HEK293 (cell line): ENCODE measurements around the gene AJM1.

ENCODE experiments used
- CTCF ChIP-seq: fragments of 450-650 bp; formaldehyde crosslinking; IDR thresholded peaks from 2 replicates; pipeline ENCODE4 v1.5.1; 2016; ENCODE audit warnings: missing biosample characterization, missing genetic modification characterization
- KLF10 ChIP-seq: fragments of 450-650 bp; IDR thresholded peaks from 2 replicates; pipeline ENCODE4 v1.5.1; 2018; ENCODE audit warnings: missing biosample characterization, mild to moderate bottlenecking, missing genetic modification characterization
- REST ChIP-seq: fragments of 450-650 bp; formaldehyde crosslinking; IDR thresholded peaks from 2 replicates; pipeline ENCODE4 v1.5.1; 2016; ENCODE audit warnings: missing biosample characterization, missing genetic modification characterization
- WT1 ChIP-seq: fragments of 450-650 bp; formaldehyde crosslinking; IDR thresholded peaks from 2 replicates; pipeline ENCODE4 v1.5.1; 2016; ENCODE audit warnings: missing biosample characterization, missing genetic modification characterization
- ZFP37 ChIP-seq: fragments of 450-650 bp; formaldehyde crosslinking; IDR thresholded peaks from 2 replicates; pipeline ENCODE4 v1.5.1; 2016; ENCODE audit warnings: missing biosample characterization, missing genetic modification characterization
- ZFP69B ChIP-seq: fragments of 450-650 bp; formaldehyde crosslinking; IDR thresholded peaks from 2 replicates; pipeline ENCODE4 v1.5.1; 2016; ENCODE audit warnings: missing biosample characterization, missing genetic modification characterization
- ZNF366 ChIP-seq: fragments of 450-650 bp; formaldehyde crosslinking; conservative IDR thresholded peaks from 2 replicates; pipeline ENCODE4 v1.5.1; 2016; ENCODE audit warnings: missing biosample characterization, missing genetic modification characterization
- ZNF433 ChIP-seq: fragments of 450-650 bp; formaldehyde crosslinking; IDR thresholded peaks from 2 replicates; pipeline ENCODE4 v1.5.1; 2016; ENCODE audit warnings: missing biosample characterization, missing genetic modification characterization, low read depth
- ZNF544 ChIP-seq: fragments of 450-650 bp; formaldehyde crosslinking; IDR thresholded peaks from 2 replicates; pipeline ENCODE4 v1.5.0; 2017; ENCODE audit warnings: missing biosample characterization, missing genetic modification characterization
- ZNF560 ChIP-seq: fragments of 450-650 bp; formaldehyde crosslinking; IDR thresholded peaks from 2 replicates; pipeline ENCODE4 v1.5.1; 2017; ENCODE audit warnings: missing biosample characterization, missing genetic modification characterization, borderline replicate concordance
- ZNF561 ChIP-seq: fragments of 450-650 bp; IDR thresholded peaks from 2 replicates; pipeline ENCODE4 v1.5.1; 2018; ENCODE audit warnings: missing biosample characterization, missing genetic modification characterization, borderline replicate concordance
- ZNF600 ChIP-seq: fragments of 450-650 bp; formaldehyde crosslinking; IDR thresholded peaks from 2 replicates; pipeline ENCODE4 v1.5.1; 2016; ENCODE audit warnings: missing biosample characterization, missing genetic modification characterization
- ZNF621 ChIP-seq: fragments of 450-650 bp; formaldehyde crosslinking; IDR thresholded peaks from 2 replicates; pipeline ENCODE4 v1.5.1; 2017; ENCODE audit warnings: missing biosample characterization, missing genetic modification characterization
- ZNF654 ChIP-seq: fragments of 450-650 bp; formaldehyde crosslinking; IDR thresholded peaks from 2 replicates; pipeline ENCODE4 v1.5.1; 2016; ENCODE audit warnings: low read depth, missing biosample characterization, missing genetic modification characterization
- ZNF658 ChIP-seq: fragments of 450-650 bp; formaldehyde crosslinking; IDR thresholded peaks from 2 replicates; pipeline ENCODE4; 2016; ENCODE audit warnings: missing biosample characterization, missing genetic modification characterization
- ZNF660 ChIP-seq: fragments of 450-650 bp; IDR thresholded peaks from 2 replicates; pipeline ENCODE4 v1.5.1; 2018; ENCODE audit warnings: missing biosample characterization, mild to moderate bottlenecking, missing genetic modification characterization
- ZNF692 ChIP-seq: fragments of 450-650 bp; formaldehyde crosslinking; IDR thresholded peaks from 2 replicates; pipeline ENCODE4 v1.5.1; 2016; ENCODE audit warnings: missing biosample characterization, missing genetic modification characterization
- ZNF704 ChIP-seq: fragments of 450-650 bp; formaldehyde crosslinking; IDR thresholded peaks from 2 replicates; pipeline ENCODE4 v1.5.1; 2016; ENCODE audit warnings: missing biosample characterization, missing genetic modification characterization
- ZNF776 ChIP-seq: fragments of 450-650 bp; formaldehyde crosslinking; IDR thresholded peaks from 2 replicates; pipeline ENCODE4 v1.5.0; 2017; ENCODE audit warnings: missing biosample characterization, missing genetic modification characterization, borderline replicate concordance
- ZNF792 ChIP-seq: fragments of 450-650 bp; formaldehyde crosslinking; IDR thresholded peaks from 2 replicates; pipeline ENCODE4 v1.5.1; 2016; ENCODE audit warnings: missing biosample characterization, missing genetic modification characterization
- TF ChIP-seq, protein P1 (sequence below): fragments of 450-650 bp; IDR thresholded peaks from 2 replicates; pipeline ENCODE4 v1.5.1; 2018; ENCODE audit warnings: missing biosample characterization, missing genetic modification characterization
- TF ChIP-seq, protein P2 (sequence below): fragments of 450-650 bp; formaldehyde crosslinking; IDR thresholded peaks from 2 replicates; pipeline ENCODE4 v1.5.1; 2017; ENCODE audit warnings: missing biosample characterization, missing genetic modification characterization
- TF ChIP-seq, protein P3 (sequence below): fragments of 450-650 bp; formaldehyde crosslinking; IDR thresholded peaks from 2 replicates; pipeline ENCODE4 v1.5.1; 2017; ENCODE audit warnings: missing biosample characterization, missing genetic modification characterization
- TF ChIP-seq, protein P4 (sequence below): fragments of 450-650 bp; formaldehyde crosslinking; IDR thresholded peaks from 2 replicates; pipeline ENCODE4 v1.5.1; 2017; ENCODE audit warnings: missing biosample characterization, missing genetic modification characterization

Gene AJM1

GRCh38 chr9:136847088-136847825 lies 5.0 kb downstream of the AJM1 start (continued):
- TF ChIP-seq, protein P1, sequence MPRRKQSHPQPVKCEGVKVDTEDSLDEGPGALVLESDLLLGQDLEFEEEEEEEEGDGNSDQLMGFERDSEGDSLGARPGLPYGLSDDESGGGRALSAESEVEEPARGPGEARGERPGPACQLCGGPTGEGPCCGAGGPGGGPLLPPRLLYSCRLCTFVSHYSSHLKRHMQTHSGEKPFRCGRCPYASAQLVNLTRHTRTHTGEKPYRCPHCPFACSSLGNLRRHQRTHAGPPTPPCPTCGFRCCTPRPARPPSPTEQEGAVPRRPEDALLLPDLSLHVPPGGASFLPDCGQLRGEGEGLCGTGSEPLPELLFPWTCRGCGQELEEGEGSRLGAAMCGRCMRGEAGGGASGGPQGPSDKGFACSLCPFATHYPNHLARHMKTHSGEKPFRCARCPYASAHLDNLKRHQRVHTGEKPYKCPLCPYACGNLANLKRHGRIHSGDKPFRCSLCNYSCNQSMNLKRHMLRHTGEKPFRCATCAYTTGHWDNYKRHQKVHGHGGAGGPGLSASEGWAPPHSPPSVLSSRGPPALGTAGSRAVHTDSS (tag by site-specific recombination) = 0 out of 2 replicates have a peak, but pooled peaks have one; percentile 16
- TF ChIP-seq ZNF433 (tag by site-specific recombination) (no peak), KLF10 (tag by site-specific recombination) (no peak; the same call in 1 of the 2 replicates), ZNF692 (peak; percentile 71), WT1 (tag by site-specific recombination) (no peak), ZNF776 (tag by site-specific recombination) (no peak), ZNF544 (tag by site-specific recombination) (no peak), ZNF658 (tag by site-specific recombination) (no peak), ZNF366 (peak; percentile 15; the same call in 1 of the 2 replicates), ZNF621 (tag by site-specific recombination) (no peak), ZNF660 (tag by site-specific recombination) (no peak), ZFP37 (no peak), ZFP69B (tag by site-specific recombination) (peak; percentile 24; the same call in 1 of the 2 replicates), ZNF654 (tag by site-specific recombination) (no peak), ZNF600 (no peak), CTCF (tag by site-specific recombination) (no peak), ZNF560 (tag by site-specific recombination) (peak; percentile 100), ZNF792 (tag by site-specific recombination) (no peak), ZNF561 (no peak), REST (no peak), ZNF704 (tag by site-specific recombination) (no peak)
- TF ChIP-seq, protein P2, sequence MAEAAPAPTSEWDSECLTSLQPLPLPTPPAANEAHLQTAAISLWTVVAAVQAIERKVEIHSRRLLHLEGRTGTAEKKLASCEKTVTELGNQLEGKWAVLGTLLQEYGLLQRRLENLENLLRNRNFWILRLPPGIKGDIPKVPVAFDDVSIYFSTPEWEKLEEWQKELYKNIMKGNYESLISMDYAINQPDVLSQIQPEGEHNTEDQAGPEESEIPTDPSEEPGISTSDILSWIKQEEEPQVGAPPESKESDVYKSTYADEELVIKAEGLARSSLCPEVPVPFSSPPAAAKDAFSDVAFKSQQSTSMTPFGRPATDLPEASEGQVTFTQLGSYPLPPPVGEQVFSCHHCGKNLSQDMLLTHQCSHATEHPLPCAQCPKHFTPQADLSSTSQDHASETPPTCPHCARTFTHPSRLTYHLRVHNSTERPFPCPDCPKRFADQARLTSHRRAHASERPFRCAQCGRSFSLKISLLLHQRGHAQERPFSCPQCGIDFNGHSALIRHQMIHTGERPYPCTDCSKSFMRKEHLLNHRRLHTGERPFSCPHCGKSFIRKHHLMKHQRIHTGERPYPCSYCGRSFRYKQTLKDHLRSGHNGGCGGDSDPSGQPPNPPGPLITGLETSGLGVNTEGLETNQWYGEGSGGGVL = peak; percentile 62
- TF ChIP-seq, protein P3, sequence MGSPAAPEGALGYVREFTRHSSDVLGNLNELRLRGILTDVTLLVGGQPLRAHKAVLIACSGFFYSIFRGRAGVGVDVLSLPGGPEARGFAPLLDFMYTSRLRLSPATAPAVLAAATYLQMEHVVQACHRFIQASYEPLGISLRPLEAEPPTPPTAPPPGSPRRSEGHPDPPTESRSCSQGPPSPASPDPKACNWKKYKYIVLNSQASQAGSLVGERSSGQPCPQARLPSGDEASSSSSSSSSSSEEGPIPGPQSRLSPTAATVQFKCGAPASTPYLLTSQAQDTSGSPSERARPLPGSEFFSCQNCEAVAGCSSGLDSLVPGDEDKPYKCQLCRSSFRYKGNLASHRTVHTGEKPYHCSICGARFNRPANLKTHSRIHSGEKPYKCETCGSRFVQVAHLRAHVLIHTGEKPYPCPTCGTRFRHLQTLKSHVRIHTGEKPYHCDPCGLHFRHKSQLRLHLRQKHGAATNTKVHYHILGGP (tag by site-specific recombination) = no peak
- TF ChIP-seq, protein P4, sequence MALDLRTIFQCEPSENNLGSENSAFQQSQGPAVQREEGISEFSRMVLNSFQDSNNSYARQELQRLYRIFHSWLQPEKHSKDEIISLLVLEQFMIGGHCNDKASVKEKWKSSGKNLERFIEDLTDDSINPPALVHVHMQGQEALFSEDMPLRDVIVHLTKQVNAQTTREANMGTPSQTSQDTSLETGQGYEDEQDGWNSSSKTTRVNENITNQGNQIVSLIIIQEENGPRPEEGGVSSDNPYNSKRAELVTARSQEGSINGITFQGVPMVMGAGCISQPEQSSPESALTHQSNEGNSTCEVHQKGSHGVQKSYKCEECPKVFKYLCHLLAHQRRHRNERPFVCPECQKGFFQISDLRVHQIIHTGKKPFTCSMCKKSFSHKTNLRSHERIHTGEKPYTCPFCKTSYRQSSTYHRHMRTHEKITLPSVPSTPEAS (tag by site-specific recombination) = no peak
